GM18511 (cell line): ENCODE measurements around the gene WDR18.

Experiments
- ATAC-seq: cut with Tn5 transposase; IDR thresholded peaks from one replicate; pipeline ENCODE4 v1.9.1; 2021; ENCODE audit warnings: mild to moderate bottlenecking, moderate library complexity; ENCODE audit not compliant: unreplicated experiment

The WDR18 gene

GRCh38 chr19:964116-964520 is 20.0 kb upstream of the WDR18 start:
- ATAC-seq, result no peak

DNA sequence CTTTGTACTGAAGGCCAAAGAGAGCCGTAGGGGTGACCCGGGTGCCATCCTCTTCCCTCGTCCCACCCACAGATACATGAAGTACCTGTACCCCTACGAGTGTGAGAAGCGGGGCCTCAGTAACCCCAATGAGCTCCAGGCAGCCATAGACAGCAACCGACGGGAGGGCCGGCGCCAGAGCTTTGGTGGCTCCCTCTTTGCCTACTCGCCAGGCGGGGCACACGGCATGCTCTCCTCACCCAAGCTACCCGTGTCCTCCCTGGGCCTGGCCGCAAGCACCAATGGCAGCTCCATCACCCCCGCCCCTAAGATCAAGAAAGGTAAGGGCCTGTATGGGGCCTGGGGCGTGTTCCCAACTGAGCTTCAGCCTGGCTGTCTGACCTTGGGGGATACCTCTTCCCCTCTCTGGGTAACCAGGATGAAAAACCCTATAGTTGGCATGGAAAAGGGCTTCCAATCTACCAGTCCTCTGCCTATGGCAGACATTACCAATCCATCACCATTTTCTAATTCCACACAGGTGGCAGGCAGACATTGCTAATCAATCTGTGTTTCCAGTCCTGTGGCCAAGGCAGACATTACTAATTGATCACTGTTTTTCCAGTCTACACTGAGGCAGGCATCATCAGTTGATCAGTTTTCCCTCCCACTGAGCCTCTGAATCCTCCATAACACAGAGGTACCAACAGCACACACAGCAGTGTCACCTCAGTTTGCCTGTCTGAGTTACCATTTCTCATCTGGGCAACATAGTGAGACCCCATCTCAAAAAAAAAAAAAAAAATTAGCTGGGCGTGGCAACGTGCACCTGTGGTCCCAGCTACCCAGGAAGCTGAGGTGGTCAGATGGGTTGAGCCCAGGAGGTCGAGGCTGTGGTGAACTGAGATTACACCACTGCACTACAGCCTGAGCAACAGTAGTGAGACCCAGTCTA is 19.1 kb upstream of the WDR18 start:
- ATAC-seq, result no peak

- no peak for ATAC-seq
These were observed 17.6 kb upstream of the WDR18 start for GRCh38 chr19:966485-967088.

DNA sequence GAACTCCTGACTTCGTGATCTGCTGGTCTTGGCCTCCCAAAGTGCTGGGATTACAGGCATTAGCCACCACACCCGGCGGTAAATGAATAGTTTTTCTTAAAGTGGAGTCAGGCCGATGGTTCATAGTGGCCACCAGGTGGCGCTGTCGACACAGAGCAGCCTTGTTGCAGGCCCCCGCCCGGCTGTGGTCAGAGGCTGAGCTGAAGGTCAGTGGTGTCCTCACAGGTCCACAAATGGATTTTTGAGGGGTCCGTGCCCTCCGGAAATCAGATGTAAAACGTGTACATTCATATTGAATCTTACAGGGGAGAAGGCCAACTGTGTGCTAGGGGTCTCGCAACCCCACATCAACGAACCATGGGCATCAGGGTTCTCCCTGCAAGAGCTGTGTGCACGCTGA is 13.4 kb upstream of the WDR18 start:
- ATAC-seq, result no peak

- no peak for ATAC-seq
These were observed 12.3 kb upstream of the WDR18 start for GRCh38 chr19:971795-972194.

DNA sequence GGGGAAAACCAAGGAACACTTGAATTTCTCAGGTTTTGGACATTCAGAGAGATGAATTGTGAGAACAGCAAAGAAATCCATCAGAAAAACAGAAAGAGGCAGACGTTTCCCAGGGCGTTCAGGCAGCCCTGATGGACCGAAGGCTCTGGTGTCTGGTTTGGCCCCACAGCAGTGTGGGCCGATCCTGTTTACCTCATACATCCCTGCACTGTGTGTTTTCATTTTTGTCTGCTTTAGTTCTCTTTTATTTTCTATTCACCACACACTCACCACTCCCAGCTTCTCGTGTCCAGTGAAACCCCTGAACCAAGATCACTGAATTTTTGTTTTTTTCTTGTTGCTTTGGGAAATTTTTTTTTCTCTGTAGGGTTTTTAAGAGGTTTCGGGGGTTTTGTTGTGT is 11.9 kb upstream of the WDR18 start:
- no peak for ATAC-seq

DNA sequence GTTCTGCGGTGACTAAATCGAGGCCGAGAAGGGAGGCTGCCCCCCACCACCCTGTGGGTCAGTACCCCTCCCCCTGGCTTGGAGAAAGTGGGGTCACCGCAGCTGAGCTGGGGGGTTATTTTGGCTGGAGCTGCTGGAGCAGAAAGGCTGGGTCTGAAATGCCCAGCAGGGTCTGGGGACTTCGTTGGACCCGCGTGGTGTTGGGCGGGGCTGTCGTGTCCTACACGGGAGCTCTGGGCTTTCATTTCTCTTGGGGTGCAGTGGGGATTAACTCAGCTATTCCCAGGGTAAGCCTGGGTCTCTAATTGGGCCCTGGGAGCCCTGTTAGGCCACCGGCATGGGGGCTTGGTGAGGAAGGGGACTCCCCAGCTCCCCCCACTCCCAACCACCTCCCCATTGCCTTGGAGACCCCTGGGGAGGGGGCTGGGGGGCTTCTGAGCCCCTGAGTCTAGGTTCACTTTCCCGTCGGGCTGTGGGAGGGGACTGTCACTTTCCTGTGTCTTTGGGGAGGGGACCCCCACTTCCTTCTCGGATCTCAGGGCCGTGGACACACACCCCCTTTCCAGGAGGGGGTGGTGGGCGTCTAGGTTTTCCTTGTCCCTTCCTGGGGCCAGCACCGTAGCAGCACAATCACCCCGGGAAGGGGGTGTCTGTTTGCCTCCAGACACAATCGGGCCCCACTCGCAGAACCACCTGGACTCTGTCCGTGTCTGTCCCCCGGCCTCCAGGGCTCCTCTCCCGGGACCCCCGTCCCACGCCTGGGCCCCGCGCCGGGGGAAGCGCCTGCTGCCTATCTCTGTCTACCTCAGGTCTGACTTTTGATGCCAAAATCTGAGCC is 10.2 kb upstream of the WDR18 start:
- ATAC-seq, result no peak

- no peak for ATAC-seq
These were observed 9.4 kb upstream of the WDR18 start for GRCh38 chr19:974564-975257.

DNA sequence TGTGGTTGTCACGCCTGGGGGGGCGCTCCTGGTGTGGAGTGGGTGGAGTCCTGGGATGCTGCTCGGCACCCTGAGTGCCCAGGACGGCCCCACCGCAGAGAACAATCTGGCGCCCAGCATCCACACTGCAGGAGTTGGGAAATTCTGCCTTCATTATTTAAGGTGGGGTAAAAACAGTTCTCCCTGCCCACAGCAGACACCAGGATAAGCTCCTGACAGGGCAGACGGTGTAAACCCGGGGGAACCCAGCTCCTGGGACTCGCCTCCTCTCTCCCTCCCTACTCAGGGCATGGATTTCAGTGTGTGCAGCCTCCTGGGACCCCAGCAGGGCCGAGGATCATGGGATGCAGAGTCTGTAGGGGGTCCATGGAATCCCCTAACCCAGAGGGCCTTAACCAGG is 7.7 kb upstream of the WDR18 start:
- no peak for ATAC-seq

- no peak for ATAC-seq
These were observed 7.1 kb upstream of the WDR18 start for GRCh38 chr19:977058-977464.

DNA sequence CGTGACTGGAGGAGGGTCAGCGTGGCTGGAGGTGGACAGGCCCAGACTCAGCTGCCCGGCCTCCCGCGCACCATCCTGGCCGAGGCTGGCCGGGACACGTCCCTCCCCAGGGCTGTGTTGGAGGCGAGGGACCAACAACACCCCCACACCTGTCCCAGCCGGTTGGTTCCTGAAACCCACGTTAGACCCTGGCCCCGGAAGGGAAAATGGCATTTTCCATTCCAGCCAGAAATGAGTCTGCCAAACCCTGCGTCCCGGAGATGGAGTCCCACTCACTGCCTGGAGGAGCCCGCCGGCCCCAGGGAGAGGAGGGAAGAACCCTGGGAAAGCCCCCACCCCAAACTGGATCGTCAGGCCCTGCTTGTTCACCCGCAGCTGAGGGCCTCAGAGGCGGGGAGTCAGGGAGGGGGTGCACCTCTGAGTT is 4.8 kb upstream of the WDR18 start:
- ATAC-seq, result no peak

DNA sequence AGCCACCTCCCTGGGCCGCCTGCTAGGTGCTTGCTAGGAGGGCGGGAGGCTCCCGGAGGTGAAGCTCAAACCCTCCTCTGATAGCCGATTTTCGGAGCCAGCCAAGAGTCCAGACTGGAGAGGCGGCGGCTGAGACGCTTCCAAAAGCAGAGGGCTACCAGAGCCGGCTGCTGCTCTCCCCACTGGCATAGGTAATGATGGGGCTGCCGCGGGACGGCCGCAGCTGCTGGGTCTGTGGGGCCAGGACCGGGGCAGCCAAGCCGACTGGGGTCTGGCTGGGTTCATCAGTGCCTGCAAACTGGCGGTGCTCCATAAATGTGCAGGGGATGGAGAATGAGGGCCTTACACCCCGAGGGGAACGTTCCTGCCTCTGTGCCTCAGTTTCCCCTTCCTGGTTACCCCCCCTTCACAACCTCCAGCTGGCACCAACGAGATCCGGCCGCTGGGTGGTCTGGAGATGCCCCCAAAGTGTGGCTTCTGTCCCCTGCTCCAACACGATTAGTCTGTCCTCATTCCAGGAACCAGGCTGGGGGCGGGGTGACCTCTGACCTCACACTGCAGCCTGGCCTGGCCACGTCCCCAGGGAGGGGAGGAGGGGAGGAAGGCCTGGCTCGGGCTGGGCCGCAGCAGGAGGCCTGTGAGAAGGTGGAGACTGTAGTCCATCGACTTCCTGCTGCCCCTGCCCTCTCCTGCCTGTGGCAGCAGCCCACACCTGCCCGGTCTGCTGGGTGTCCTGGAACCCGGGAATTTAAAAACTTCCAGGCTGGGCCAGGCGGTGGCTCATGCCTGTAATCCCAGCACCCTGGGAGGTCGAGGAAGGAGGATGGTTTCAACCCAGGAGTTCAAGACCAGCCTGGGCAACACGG is 3.8 kb upstream of the WDR18 start:
- ATAC-seq, result no peak

GRCh38 chr19:982567-983170 is 1.5 kb upstream of the WDR18 start:
- ATAC-seq, result peak; percentile 46

DNA sequence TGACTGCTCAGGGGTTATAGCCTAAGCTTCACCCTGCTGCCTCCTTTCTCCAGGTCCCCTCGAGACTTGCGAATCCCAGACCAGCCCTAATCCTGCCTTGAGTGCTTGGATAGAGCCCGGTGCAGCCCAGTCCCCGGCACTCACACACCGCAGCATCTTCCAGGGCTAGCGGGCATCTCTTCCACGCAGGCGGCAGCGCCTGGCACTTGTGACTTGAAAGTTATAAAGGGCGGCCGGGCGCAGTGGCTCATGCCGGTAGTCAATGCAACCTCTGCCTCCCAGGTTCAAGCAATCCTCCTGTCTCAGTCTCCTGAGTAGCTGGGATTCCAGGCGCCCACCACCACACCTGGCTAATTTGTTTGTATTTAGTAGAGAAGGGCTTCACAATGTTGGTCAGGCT is 1.9 kb downstream of the WDR18 start:
- ATAC-seq, result no peak

GRCh38 chr19:988081-988480 is 3.9 kb downstream of the WDR18 start:
- no peak for ATAC-seq

DNA sequence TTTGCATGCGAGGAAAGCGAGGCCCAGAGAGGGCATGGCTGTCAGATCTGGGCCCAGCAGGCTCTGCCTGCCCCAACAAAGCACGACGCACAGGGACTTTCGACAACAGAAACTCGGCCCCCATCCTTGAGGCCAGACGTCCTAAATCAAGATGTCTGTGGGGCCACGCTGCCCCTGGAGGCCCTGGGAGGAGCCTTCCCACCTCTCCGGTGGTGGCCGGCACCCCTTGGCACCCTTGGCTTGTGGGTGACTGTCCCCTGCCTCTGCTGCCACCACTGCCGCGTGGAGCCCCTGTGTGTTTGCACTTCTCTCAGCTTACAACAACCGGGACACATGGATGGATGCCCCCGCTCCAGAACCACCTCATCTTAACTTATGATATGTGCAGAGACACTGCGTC is 4.4 kb downstream of the WDR18 start:
- no peak for ATAC-seq

DNA sequence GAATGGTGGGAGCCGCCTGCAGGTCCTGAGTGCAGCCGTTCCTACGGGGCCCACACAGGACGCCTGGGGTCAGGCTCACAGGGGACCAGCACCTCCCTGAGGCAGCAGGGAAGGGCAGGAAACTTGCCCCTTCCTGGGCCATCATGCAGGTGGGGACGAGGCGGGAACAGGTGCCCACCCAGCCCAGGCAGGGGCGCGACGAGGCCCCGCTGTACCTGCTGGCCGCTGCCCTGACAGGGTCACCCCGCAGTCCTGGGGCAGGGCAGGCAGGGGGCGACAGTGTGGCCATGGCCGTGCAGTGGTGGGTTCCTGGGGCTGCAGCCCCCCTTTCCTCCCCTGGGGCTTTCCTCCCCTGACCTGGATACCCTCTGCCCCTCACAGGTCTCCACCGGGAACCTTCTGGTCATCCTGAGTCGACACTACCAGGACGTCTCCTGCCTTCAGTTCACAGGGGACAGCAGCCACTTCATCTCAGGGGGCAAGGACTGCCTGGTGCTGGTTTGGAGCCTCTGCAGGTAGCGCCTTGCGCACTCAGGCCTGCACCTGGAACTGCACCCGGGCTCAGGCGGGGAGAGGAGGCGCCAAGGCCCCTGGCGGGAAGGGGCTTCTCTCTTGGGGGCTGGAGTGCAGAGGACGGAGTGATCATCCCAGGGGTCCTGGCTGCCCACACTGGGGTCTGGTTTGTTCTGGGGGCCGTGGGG is 5.4 kb downstream of the WDR18 start:
- ATAC-seq, result no peak

DNA sequence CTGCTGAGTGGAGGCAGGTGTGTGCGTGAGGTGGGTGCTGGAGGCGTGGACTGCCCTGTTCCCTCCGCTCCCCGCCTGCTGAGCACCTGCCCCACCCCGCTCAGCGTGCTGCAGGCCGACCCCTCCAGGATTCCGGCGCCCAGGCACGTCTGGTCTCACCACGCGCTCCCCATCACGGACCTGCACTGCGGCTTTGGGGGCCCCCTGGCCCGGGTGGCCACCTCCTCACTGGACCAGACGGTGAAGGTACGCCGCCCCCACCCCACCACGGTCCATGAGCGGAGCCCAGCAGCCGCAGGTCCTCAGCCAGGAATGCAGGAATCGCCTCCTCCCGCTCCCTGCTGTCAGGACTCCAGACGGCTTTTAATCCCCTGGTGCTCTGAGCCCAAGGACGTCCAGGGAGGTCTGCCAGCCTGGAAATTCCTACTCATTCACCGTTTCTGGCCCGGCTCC is 6.0 kb downstream of the WDR18 start:
- no peak for ATAC-seq

- no peak for ATAC-seq
These were observed 6.6 kb downstream of the WDR18 start for GRCh38 chr19:990746-991145.
